GM12872 (cell line): Measurements from ENCODE around the gene KIFC3.

ENCODE experiments used
- CTCF ChIP-seq: IDR thresholded peaks from 3 replicates; pipeline ENCODE4 v1.5.1; 2011; ENCODE audit warnings: low read depth, mild to moderate bottlenecking, low read length, moderate library complexity; ENCODE audit not compliant: insufficient read depth

KIFC3 gene

GRCh38 chr16:57791195-57791892, 10.9 kb downstream of the KIFC3 start:
- no peak for TF ChIP-seq CTCF

GRCh38 chr16:57788951-57789350, 13.3 kb downstream of the KIFC3 start:
- no peak for TF ChIP-seq CTCF

GRCh38 chr16:57788252-57788841, 13.9 kb downstream of the KIFC3 start:
- no peak for TF ChIP-seq CTCF

GRCh38 chr16:57787519-57787905, 14.8 kb downstream of the KIFC3 start:
- no peak for TF ChIP-seq CTCF

- TF ChIP-seq CTCF: no peak
These were observed 15.4 kb downstream of the KIFC3 start for GRCh38 chr16:57786632-57787518.

GRCh38 chr16:57785924-57786323, 16.4 kb downstream of the KIFC3 start:
- TF ChIP-seq CTCF: no peak

- TF ChIP-seq CTCF: no peak
These were observed 16.9 kb downstream of the KIFC3 start for GRCh38 chr16:57785385-57785784.
